MCF 10A (cell line): Measurements from ENCODE around the gene ACKR1. TPM values are rescaled to one million over a fixed set of nuclear protein-coding genes. Genes with fewer than 3 reads are reported as not detected.

Experiments used
- BruUV-seq: library from RNA; stranded (reverse); fragments of 400-500 nt; replicated peaks from 2 replicates; lab custom pipeline; 2021; lab: Mats Ljungman, UMichigan
- CTCF ChIA-PET: fragments of 300-600 bp; sonication (Branson Sonifier 250); formaldehyde crosslinking; extraction: SDS; loops from one replicate; lab custom pipeline; 2021; ENCODE audit warnings: antibody characterized with exemption, inconsistent platforms; lab: Yijun Ruan, JAX
- POLR2A ChIA-PET: fragments of 300-600, 350-650 bp; sonication (Branson Sonifier 250); formaldehyde crosslinking; extraction: SDS; loops from one replicate; lab custom pipeline; 2020; ENCODE audit warnings: antibody characterized with exemption, inconsistent platforms; lab: Yijun Ruan, JAX
- DNase-seq: peaks from one replicate; pipeline ENCODE4 v3.0.0-alpha.2; 2018; ENCODE audit not compliant: unreplicated experiment
- H3K27ac Mint-ChIP-seq: one replicate; pipeline ENCODE4 v1.8.0; 2022; ENCODE audit warnings: mild to moderate bottlenecking, low read depth, mixed read lengths; ENCODE audit not compliant: unreplicated experiment
- H3K27me3 Mint-ChIP-seq: one replicate; pipeline ENCODE4 v1.8.0; 2022; ENCODE audit warnings: mixed read lengths; ENCODE audit not compliant: insufficient read depth, unreplicated experiment
- H3K36me3 Mint-ChIP-seq: one replicate; pipeline ENCODE4 v1.8.0; 2022; ENCODE audit warnings: mild to moderate bottlenecking, moderate library complexity, mixed read lengths; ENCODE audit not compliant: insufficient read depth, unreplicated experiment
- H3K4me1 Mint-ChIP-seq: one replicate; pipeline ENCODE4 v1.8.0; 2022; ENCODE audit warnings: mixed read lengths; ENCODE audit not compliant: insufficient read depth, unreplicated experiment
- H3K4me3 Mint-ChIP-seq: one replicate; pipeline ENCODE4 v1.8.0; 2022; ENCODE audit warnings: mild to moderate bottlenecking, moderate library complexity, mixed read lengths; ENCODE audit not compliant: unreplicated experiment
- H3K9me3 Mint-ChIP-seq: one replicate; pipeline ENCODE4 v1.8.0; 2022; ENCODE audit warnings: mixed read lengths; ENCODE audit not compliant: unreplicated experiment
- intact Hi-C: fragments of 100-400 bp; cut with micrococcal nuclease; formaldehyde crosslinking; loops from 2 replicates; pipeline ENCODE4 v1.14.1; 2022
- total RNA-seq: library from RNA; stranded (reverse); gene quantifications from 2 replicates; pipeline ENCODE4 v1.2.3, GENCODE V29; 2022
- TF ChIP-seq, protein P1 (sequence below): fragments of 200-600 bp; IDR thresholded peaks from one replicate; pipeline ENCODE4 v1.8.0; 2022; ENCODE audit warnings: antibody characterized with exemption, mild to moderate bottlenecking; ENCODE audit not compliant: unreplicated experiment

The ACKR1 gene
- total RNA-seq, 1 experiment from 2014 or later, result 47.6 TPM

DNA sequence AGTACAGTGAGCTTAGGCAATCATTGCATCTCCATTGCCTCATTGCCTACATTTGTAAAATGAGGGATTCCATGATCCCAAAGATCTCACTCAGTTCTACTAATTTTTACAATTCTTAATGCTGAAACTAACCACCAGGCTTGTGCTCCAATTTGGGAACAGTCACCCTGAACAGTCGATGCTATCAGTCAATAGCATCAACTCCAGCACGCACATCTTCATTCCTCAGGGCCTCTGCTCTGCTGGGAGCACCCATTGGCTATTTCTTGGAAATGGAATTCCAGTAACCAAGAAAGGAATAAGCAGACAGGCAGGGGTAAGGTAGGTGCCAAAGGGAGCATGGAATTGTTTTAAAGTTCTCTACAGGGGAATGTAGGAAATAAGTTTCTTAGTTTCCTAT lies 14.2 kb upstream of the ACKR1 start:
- peaks cover 34% of the 10 kb centered on the region for H3K27me3 Mint-ChIP-seq
- ChIA-PET CTCF (interaction anchor here (1.2 kb wide), 1 partner anchor 21 kb away, joined by 3 read pairs; no protein-coding TSS in a partner anchor), POLR2A (no interaction called here)
- DNase-seq, result no peak
- H3K4me1 Mint-ChIP-seq, result peaks cover 29% of the 10 kb centered on the region
- H3K36me3 Mint-ChIP-seq, result peaks cover 83% of the 10 kb centered on the region
- no peaks in the 10 kb centered on the region for H3K9me3 Mint-ChIP-seq
- no TSS peak for BruUV-seq
- H3K27ac Mint-ChIP-seq, result no peak overlapping the region
- intact Hi-C loops, result no loop called here
- TF ChIP-seq, protein P1, sequence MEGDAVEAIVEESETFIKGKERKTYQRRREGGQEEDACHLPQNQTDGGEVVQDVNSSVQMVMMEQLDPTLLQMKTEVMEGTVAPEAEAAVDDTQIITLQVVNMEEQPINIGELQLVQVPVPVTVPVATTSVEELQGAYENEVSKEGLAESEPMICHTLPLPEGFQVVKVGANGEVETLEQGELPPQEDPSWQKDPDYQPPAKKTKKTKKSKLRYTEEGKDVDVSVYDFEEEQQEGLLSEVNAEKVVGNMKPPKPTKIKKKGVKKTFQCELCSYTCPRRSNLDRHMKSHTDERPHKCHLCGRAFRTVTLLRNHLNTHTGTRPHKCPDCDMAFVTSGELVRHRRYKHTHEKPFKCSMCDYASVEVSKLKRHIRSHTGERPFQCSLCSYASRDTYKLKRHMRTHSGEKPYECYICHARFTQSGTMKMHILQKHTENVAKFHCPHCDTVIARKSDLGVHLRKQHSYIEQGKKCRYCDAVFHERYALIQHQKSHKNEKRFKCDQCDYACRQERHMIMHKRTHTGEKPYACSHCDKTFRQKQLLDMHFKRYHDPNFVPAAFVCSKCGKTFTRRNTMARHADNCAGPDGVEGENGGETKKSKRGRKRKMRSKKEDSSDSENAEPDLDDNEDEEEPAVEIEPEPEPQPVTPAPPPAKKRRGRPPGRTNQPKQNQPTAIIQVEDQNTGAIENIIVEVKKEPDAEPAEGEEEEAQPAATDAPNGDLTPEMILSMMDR, result no peak
- no peak overlapping the region for H3K4me3 Mint-ChIP-seq

DNA sequence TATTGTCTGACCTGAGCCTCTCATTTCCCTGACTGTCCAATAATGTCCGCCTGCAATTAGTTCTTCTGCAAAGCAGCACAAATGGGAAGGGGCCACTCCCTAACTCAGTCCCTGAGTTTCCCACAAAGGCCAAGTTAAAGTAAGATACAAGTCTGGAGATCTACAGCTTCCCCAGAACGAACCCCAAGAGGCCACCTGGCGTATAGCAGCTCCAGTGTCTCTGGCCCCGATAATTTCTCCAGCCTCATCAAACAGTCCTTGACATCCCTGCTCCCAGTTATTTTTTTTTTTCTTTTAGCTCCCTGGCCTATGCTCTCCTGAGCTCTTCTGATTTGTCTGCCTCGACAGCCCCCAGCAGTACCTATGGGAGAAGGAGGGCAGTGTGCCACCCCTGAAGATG lies 8.1 kb upstream of the ACKR1 start:
- H3K4me3 Mint-ChIP-seq, result no peak overlapping the region
- peaks cover 21% of the 10 kb centered on the region for H3K4me1 Mint-ChIP-seq
- H3K9me3 Mint-ChIP-seq, result no peaks in the 10 kb centered on the region
- TF ChIP-seq, protein P1, result no peak
- no peak overlapping the region for H3K27ac Mint-ChIP-seq
- BruUV-seq, result no TSS peak
- DNase-seq, result no peak
- intact Hi-C loops, result no loop called here
- ChIA-PET CTCF (interaction anchor here (0.6 to 12.7 kb wide), 36 partner anchors 10 to 935 kb away, joined by 3 to 386 read pairs (median 6); partner anchors contain the start of genes ACKR1, CADM3 and DUSP23), POLR2A (interaction anchor here (0.5 to 0.8 kb wide), 3 partner anchors 17 to 1064 kb away, joined by 3 read pairs; no protein-coding TSS in a partner anchor)
- H3K27me3 Mint-ChIP-seq, result no peaks in the 10 kb centered on the region
- peaks cover 94% of the 10 kb centered on the region for H3K36me3 Mint-ChIP-seq

DNA sequence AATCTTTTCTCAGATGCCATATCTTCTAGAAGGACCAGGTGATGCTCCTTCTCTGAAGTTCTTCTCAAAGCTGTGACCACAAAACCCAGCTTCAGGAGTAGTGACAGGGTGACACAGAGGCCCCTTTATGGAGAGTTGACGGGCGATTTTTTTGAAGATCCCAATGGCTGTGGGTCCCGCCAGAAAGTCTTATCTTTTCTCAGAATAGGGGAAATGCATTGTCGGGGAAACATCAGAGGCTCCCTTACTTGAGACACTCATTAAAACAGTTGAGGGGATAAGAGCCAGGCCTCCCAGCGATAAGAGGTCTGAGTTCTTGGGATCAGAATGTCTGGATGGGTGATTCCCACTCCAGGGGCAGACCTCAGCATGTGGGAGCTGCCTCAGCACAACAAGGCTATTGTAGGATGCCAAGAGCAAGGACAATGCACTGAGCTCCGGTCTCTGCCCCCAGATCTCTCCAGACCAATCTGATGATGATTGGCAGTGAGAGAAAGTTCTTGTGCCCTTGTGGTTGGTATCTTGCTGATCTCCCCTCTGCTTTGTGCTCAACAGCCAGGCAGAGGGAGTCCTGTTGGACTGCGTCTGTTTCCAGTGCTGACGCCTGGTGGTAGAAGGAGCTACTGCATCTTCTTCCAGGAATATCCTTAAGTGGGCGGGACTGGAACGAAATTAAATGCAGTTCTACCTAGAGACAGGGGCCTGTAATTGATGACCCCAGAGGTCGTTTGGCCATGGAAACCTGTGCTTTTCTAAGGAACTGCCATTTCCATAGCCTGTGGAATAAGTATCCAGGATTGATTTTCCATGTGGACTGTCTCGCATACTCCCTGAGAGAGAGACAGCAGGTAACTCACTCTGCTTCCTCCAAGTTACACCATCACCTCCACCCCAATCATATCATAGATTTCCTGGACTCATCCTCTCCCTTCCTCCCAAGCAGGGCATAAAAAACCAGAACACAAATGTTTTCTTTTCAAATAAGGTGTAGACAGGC lies 6.8 kb upstream of the ACKR1 start:
- intact Hi-C loops, result loop anchor here (1.0 kb wide), 5 partner anchors 37 to 693 kb away; partner anchors contain the start of gene DUSP23
- TF ChIP-seq, protein P1, result peak; percentile 95
- Mint-ChIP-seq H3K9me3 (no peaks in the 10 kb centered on the region), H3K27me3 (no peaks in the 10 kb centered on the region), H3K27ac (no peak overlapping the region), H3K36me3 (peaks cover 94% of the 10 kb centered on the region), H3K4me1 (peaks cover 32% of the 10 kb centered on the region), H3K4me3 (no peak overlapping the region)
- POLR2A ChIA-PET, result interaction anchor here (0.6 to 2.7 kb wide), 9 partner anchors 9 to 656 kb away, joined by 3 to 18 read pairs (median 3); no protein-coding TSS in a partner anchor
- no TSS peak for BruUV-seq
- CTCF ChIA-PET, result interaction anchor here (0.5 to 12.7 kb wide), 61 partner anchors 9 to 1963 kb away, joined by 3 to 386 read pairs (median 4); partner anchors contain the start of genes ACKR1, CADM3, CD1E and DUSP23
- peak; percentile 88 for DNase-seq

DNA sequence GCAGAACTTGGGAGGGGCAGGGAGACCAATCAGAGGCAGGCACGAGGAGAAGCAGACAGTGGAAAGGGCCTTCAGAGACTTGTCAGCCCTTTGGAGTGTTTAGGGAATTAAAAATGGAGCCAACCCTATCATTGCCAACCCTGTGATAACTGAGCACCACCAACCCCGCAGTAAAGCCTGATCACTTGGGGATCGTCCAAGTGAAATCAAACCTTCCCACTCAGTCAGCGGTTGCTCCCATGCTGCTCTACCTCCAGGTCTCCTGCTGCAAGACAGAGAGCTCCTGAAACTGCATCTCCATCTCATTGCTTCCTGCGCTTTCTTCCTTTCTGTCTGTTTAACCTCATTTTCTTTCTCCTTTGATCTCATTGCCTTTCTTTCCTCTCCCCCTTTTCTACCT lies 4.8 kb upstream of the ACKR1 start:
- ChIA-PET CTCF (interaction anchor here (0.6 to 12.7 kb wide), 7 partner anchors 10 to 575 kb away, joined by 3 to 386 read pairs (median 100); partner anchors contain the start of genes ACKR1 and CADM3), POLR2A (interaction anchor here (1.5 kb wide), 1 partner anchor 11 kb away, joined by 3 read pairs; no protein-coding TSS in a partner anchor)
- H3K27ac Mint-ChIP-seq, result no peak overlapping the region
- H3K4me1 Mint-ChIP-seq, result peaks cover 44% of the 10 kb centered on the region
- peaks cover 94% of the 10 kb centered on the region for H3K36me3 Mint-ChIP-seq
- H3K27me3 Mint-ChIP-seq, result no peaks in the 10 kb centered on the region
- intact Hi-C loops, result no loop called here
- H3K9me3 Mint-ChIP-seq, result no peaks in the 10 kb centered on the region
- DNase-seq, result no peak
- BruUV-seq, result no TSS peak
- H3K4me3 Mint-ChIP-seq, result no peak overlapping the region
- TF ChIP-seq, protein P1, result no peak
